OCI-LY1 (cell line): ENCODE results near the gene ASPA.

ENCODE experiments used
- H2AFZ ChIP-seq: fragments of 200-600 bp; sonication (generic), shearing (Covaris generic); 2 replicates; pipeline ENCODE4 v1.6.0; 2014; ENCODE audit warnings: antibody characterized with exemption, mild to moderate bottlenecking, low read length
- H3F3A ChIP-seq: fragments of 200-600 bp; sonication (generic), shearing (Covaris generic); 2 replicates; pipeline ENCODE4 v1.6.0; 2014; ENCODE audit warnings: mild to moderate bottlenecking, antibody characterized with exemption, low read length, moderate library complexity; ENCODE audit not compliant: insufficient read depth
- H3K27ac ChIP-seq: fragments of 200-600 bp; sonication (generic); 2 replicates; pipeline ENCODE4 v1.5.1; 2014; ENCODE audit warnings: low read length, mixed run types, mild to moderate bottlenecking, low read depth; ENCODE audit not compliant: poor library complexity, severe bottlenecking
- H3K27me3 ChIP-seq: fragments of 200-600 bp; sonication (generic); 2 replicates; pipeline ENCODE4 v1.6.0; 2014; ENCODE audit warnings: antibody characterized with exemption, mild to moderate bottlenecking, low read length, moderate library complexity; ENCODE audit not compliant: insufficient read depth
- H3K36me3 ChIP-seq: fragments of 200-600 bp; sonication (generic); 2 replicates; pipeline ENCODE4 v1.6.1; 2014; ENCODE audit warnings: mild to moderate bottlenecking, antibody characterized with exemption, low read length, moderate library complexity, mixed read lengths; ENCODE audit not compliant: insufficient read depth
- H3K4me1 ChIP-seq: fragments of 200-600 bp; sonication (generic); 2 replicates; pipeline ENCODE4 v1.5.1; 2014; ENCODE audit warnings: mild to moderate bottlenecking, low read length, moderate library complexity; ENCODE audit not compliant: insufficient read depth, severe bottlenecking
- H3K4me2 ChIP-seq: fragments of 200-600 bp; sonication (generic), shearing (Covaris generic); 2 replicates; pipeline ENCODE4 v1.6.1; 2014; ENCODE audit warnings: low read length
- H3K4me3 ChIP-seq: fragments of 200-600 bp; sonication (generic); 2 replicates; pipeline ENCODE4 v1.5.1; 2014; ENCODE audit warnings: low read length, low read depth, mild to moderate bottlenecking, mixed read lengths; ENCODE audit not compliant: poor library complexity, severe bottlenecking
- H3K79me2 ChIP-seq: fragments of 200-600 bp; shearing (Covaris generic); 2 replicates; pipeline ENCODE4 v1.6.1; 2016; ENCODE audit warnings: mixed run types, low read length, mixed read lengths; ENCODE audit not compliant: insufficient read depth
- H3K9ac ChIP-seq: fragments of 200-600 bp; sonication (generic), shearing (Covaris generic); 2 replicates; pipeline ENCODE4 v1.6.1; 2014; ENCODE audit warnings: mild to moderate bottlenecking, low read length, mixed read lengths
- H3K9me2 ChIP-seq: fragments of 200-600 bp; sonication (generic), shearing (Covaris generic); 2 replicates; pipeline ENCODE4 v1.6.1; 2014; ENCODE audit warnings: low read depth, mild to moderate bottlenecking, low read length, mixed read lengths
- H3K9me3 ChIP-seq: fragments of 200-600 bp; shearing (Covaris generic); 2 replicates; pipeline ENCODE4 v1.6.1; 2014; ENCODE audit warnings: low read length, mixed read lengths
- H4K20me1 ChIP-seq: fragments of 200-600 bp; sonication (generic), shearing (Covaris generic); 2 replicates; pipeline ENCODE4 v1.6.0; 2016; ENCODE audit warnings: mild to moderate bottlenecking, low read length; ENCODE audit not compliant: insufficient read depth
- CTCF ChIP-seq: fragments of 200-600 bp; sonication (generic), shearing (Covaris generic); IDR thresholded peaks from 2 replicates; pipeline ENCODE4 v1.5.1; 2017; ENCODE audit warnings: mild to moderate bottlenecking, antibody characterized with exemption, low read length, moderate library complexity, mixed read lengths
- EZH2 ChIP-seq: fragments of 200-600 bp; sonication (generic), shearing (Covaris generic); IDR thresholded peaks from 2 replicates; pipeline ENCODE4 v1.8.0; 2017; ENCODE audit warnings: borderline replicate concordance, mixed run types, mild to moderate bottlenecking, antibody characterized with exemption, low read length, moderate library complexity, mixed read lengths

Gene ASPA

GRCh38 chr17:3549610-3550162 lies 73.9 kb downstream of the ASPA start:
- no peaks in the 10 kb centered on the region for H3K4me1 ChIP-seq
- no peak overlapping the region for H2AFZ ChIP-seq
- no peaks in the 10 kb centered on the region for H3F3A ChIP-seq
- H3K27ac ChIP-seq: no peak overlapping the region
- no peak overlapping the region for H3K9ac ChIP-seq
- H3K9me3 ChIP-seq: no peaks in the 10 kb centered on the region
- no peaks in the 10 kb centered on the region for H3K36me3 ChIP-seq
- no peaks in the 10 kb centered on the region for H4K20me1 ChIP-seq
- H3K9me2 ChIP-seq: no peaks in the 10 kb centered on the region
- no peak overlapping the region for H3K4me2 ChIP-seq
- TF ChIP-seq EZH2: no peak
- no peak for TF ChIP-seq CTCF
- 0 out of 2 replicates have a peak, but pooled peaks cover 4% of the 10 kb centered on the region for H3K27me3 ChIP-seq
- H3K4me3 ChIP-seq: no peak overlapping the region
- H3K79me2 ChIP-seq: no peaks in the 10 kb centered on the region

- no peaks in the 10 kb centered on the region for H3K4me1 ChIP-seq
- H3K79me2 ChIP-seq: no peaks in the 10 kb centered on the region
- no peaks in the 10 kb centered on the region for H3K9me2 ChIP-seq
Measured at GRCh38 chr17:3551189-3551588, 75.4 kb downstream of the ASPA start.

GRCh38 chr17:3552916-3553315 lies 77.1 kb downstream of the ASPA start:
- Histone ChIP-seq H3K9ac (no peak overlapping the region), H3F3A (no peaks in the 10 kb centered on the region), H4K20me1 (no peaks in the 10 kb centered on the region), H3K4me1 (peaks cover 16% of the 10 kb centered on the region), H3K9me3 (no peaks in the 10 kb centered on the region), H3K79me2 (no peaks in the 10 kb centered on the region), H3K4me3 (no peak overlapping the region), H3K27ac (no peak overlapping the region), H3K36me3 (no peaks in the 10 kb centered on the region), H3K4me2 (no peak overlapping the region), H3K9me2 (no peaks in the 10 kb centered on the region), H3K27me3 (peaks cover 14% of the 10 kb centered on the region; the same call in 1 of the 2 replicates), H2AFZ (no peak overlapping the region)
- TF ChIP-seq EZH2: no peak
- TF ChIP-seq CTCF: no peak

More at GRCh38 chr17:3551189-3551588, 75.4 kb downstream of the ASPA start:
- Histone ChIP-seq H3K4me2 (no peak overlapping the region), H3K27ac (no peak overlapping the region), H3F3A (no peaks in the 10 kb centered on the region), H2AFZ (no peak overlapping the region), H3K9ac (no peak overlapping the region), H3K9me3 (no peaks in the 10 kb centered on the region), H3K36me3 (no peaks in the 10 kb centered on the region), H4K20me1 (no peaks in the 10 kb centered on the region), H3K27me3 (0 out of 2 replicates have a peak, but pooled peaks cover 10% of the 10 kb centered on the region), H3K4me3 (no peak overlapping the region)
- TF ChIP-seq CTCF (no peak), EZH2 (no peak)
